NCI-H2029 (cell line): Measurements from ENCODE around the gene FHIT.
"Not testable (repeated sequence)": the region's sequence is repeated elsewhere in the genome, so short reads cannot be mapped to it uniquely, and the experiment has no call there.

Source experiments
- DNase-seq: peaks from one replicate; lab custom pipeline; 2025; lab: John Stamatoyannopoulos, UW

FHIT gene

GRCh38 chr3:59935025-59935424 lies 1316.2 kb downstream of the FHIT start:
- no peak for DNase-seq

DNA sequence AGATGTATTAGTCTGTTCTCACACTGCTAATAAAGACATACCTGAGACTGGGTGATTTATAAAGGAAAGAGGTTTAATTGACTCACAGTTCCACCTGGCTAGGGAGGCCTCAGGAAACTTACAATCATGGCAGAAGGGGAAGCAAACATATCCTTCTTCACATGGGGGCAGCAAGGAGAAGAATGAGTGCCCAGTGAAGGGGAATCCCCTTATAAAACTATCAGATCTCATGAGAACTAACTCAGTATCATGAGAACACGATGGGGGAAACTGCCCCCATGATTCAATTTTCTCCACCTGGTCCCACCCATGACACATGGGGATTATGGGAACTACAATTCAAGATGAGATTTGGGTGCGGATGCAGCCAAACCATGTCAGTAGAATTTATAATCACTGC lies 1316.7 kb downstream of the FHIT start:
- DNase-seq = not testable (repeated sequence)

DNA sequence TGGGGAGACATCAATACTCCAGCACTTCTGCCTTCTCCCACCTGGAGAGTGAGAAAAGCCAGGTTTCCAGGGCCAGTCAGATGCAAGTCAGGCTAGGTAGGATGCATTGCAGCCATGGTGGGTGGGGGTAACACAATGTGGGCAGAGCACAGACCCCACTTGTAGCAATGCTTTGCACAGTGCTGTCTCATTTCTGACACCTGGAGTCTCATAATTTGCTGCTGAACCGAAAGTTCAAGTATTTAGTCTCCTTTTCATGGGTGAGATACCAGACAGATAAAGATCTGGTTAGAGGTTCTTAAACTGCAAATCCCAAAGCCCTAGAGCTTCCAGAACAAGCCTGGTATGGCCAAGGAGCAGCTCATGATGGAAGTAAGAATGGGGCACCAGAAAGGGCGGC lies 1321.1 kb downstream of the FHIT start:
- DNase-seq = no peak

- DNase-seq = no peak
Measured at GRCh38 chr3:59927056-59927455, 1324.2 kb downstream of the FHIT start.

DNA sequence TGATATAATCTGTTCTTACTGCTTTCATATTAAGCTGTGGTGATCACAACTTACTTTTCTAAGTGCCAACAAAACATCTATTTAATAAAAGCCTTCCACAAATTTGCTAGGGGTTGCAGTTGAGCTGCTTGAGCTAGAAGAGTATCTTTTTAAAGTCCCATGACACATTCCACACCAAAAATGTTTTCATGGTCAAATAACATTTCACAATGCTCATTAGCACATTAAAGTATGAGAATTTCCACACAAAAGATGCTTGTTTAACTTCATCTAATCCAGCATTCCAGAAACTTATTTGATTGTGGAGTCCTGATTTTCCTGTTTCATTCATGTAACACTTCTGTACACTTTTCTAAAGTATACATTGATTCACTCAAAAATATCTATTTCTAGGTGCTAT lies 1325.3 kb downstream of the FHIT start:
- DNase-seq = no peak

DNA sequence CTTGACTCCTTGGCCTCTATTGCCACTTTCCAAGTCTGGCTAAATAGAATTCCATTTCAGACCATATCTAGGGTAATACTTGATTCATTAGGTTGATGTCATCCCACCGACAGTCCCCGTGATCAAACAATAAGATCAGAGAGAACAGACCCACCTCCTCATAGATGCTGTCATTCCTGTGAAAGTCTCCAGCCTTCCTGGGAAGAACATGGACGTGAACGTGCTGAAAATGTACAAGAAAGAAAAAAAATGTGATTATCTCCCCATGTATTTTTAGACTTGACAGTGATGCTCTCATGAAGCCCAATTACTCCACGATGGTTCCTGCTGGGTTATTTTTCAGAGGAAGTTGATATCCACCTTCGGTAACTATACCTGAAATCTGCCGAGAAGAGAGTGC lies 1329.1 kb downstream of the FHIT start:
- DNase-seq = no peak

GRCh38 chr3:59920822-59921221 lies 1330.4 kb downstream of the FHIT start:
- DNase-seq = no peak

DNA sequence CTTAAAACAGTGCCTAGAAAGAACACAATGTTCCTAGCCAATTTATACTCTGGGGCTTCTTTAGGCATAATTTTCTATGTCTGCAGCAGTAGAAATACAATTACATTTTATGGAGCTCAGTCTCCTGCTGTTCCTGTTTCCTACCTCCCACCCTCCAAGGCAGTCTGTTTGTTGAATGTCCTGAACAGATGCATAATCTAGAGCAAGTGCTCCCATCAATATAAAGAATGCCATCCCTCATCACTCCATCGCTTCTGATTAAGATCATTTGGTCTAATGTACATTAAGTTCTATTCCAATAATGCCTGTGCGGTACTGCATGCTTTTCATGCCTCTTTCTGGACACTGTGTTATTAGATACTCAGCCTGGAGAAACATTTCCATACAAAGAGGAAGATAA lies 1331.7 kb downstream of the FHIT start:
- DNase-seq = no peak

DNA sequence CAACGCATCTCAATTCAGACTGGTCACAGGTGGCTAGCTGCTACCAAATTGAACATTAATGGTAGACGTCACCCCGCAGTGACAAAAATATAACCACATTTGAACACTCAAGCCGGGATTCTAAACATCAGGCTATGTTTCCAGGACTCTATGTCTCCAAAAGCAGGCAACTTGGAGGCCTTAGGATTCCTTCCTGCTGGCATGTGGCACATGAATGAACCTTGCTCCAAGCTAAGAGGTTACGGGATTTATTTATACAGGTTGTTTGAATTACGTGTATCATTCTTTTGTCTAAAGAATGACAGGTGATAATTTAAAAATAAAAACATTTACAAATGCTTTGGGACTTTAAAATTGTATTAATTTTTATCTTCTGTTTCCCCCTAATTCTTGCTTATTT lies 1337.0 kb downstream of the FHIT start:
- DNase-seq = no peak

- no peak for DNase-seq
Measured at GRCh38 chr3:59913645-59914044, 1337.6 kb downstream of the FHIT start.

DNA sequence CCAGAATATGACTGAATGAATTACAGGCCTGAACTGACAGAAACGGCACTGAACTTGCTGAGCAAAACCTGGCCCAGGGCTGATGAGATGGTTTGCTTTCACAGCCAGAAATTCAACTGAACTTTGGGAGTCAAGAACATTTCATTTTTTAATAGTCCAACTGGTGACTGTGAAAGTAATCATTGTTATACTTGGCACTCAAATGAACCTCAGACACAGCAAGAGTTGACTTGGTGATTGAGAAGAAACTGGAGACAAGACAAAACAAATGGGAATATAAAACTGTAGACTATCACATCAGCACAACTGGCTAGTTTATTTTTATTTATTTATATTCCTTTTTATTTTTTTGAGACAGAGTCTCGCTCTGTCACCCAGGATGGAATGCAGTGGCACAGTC lies 1342.6 kb downstream of the FHIT start:
- no peak for DNase-seq

- no peak for DNase-seq
Measured at GRCh38 chr3:59908280-59908679, 1343.0 kb downstream of the FHIT start.

GRCh38 chr3:59904296-59904695 lies 1347.0 kb downstream of the FHIT start:
- DNase-seq = no peak

DNA sequence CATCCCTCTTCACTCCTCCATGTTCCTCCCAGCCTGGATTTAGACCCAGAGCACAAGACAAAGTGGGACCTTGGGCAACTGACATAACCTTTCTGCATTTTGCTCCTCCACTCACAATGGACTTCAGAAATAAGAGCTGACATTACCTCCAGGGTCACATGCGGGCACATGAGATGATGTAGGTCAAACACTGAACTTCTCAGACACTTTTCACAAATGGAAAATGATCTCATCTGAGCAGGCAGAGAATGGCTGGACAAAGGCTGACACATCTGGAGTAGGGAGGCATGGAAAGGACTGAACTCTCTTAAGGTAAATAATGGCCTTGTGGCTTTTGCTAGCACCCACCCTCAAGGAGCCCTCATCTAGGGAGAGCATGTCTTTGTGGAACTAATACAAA lies 1352.2 kb downstream of the FHIT start:
- DNase-seq = no peak

DNA sequence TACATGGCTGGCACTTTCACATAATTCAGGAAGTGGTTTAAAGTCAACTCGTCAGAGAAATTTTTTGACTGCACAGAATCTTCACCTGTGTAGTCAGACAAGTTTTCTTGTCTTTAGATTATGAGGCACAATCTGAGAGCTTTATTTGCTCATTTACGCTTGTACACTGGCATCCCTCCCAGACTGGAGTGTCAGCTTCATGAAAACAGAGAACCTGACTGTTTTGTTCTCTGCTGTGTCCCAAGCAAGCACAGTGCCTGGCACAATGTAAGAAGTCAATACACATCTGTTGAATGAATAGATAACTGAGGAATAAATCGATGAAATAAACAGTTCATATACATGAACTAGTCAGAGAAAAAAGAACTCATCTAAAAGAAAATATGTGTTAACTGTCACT lies 1355.3 kb downstream of the FHIT start:
- DNase-seq = no peak

DNA sequence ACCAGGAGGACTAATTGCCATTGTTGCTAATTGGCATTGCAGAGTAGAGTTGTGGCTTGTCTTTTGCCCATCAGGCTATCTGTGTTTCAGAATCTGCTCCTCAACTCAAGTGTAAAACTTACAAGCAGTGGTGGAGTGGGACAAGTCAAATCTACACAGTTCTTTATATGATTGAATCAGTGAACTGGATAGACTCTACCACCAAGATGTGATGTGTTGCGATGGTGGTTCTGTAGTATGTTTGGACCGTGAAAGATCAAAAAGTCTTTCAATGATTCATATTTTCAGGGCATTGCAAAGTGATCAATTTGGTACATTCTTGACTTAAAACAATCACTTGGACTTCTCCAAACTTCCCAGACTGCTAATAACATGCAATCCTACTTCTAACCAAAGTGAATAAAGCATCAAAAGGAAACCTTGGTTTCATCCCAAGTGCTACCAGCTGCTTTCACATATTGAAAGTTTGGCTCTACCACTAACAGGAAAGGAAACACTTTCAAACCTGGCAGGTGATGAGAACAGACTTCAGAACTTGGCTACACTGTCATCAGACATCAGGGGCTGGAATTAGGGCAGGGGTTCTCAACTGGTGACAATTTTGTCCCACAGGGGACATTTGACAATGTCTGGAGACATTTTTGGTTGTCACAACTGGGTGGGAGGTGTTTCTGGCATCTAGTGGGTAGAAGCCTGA lies 1356.7 kb downstream of the FHIT start:
- no peak for DNase-seq

- no peak for DNase-seq
Measured at GRCh38 chr3:59890639-59891038, 1360.6 kb downstream of the FHIT start.

- DNase-seq = no peak
Measured at GRCh38 chr3:59886790-59887189, 1364.5 kb downstream of the FHIT start.

- DNase-seq = no peak
Measured at GRCh38 chr3:59885899-59886400, 1365.3 kb downstream of the FHIT start.

- DNase-seq = no peak
Measured at GRCh38 chr3:59885101-59885500, 1366.2 kb downstream of the FHIT start.

GRCh38 chr3:59884409-59884808 lies 1366.8 kb downstream of the FHIT start:
- no peak for DNase-seq

DNA sequence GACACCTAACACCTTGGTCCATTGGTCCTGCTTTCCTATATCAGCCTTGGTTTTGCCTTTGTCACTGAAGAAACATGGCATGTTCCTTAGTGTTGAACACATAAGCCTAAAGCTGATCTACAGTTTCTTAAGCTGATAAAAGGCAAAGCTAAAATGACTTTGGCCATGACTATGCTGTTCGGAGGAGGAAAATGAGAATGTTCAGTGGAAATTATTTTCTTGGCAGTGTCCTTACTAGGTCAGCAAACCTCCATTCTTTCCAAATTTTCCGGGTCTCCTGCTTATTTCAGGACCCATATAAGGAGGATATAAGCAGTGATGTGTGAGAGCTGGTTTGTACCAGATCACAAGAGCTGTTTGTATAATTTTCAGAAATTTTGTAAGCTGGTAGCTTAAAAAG lies 1368.5 kb downstream of the FHIT start:
- DNase-seq = no peak

GRCh38 chr3:59880717-59881116 lies 1370.5 kb downstream of the FHIT start:
- DNase-seq = no peak

GRCh38 chr3:59879031-59879581 lies 1372.1 kb downstream of the FHIT start:
- DNase-seq = no peak
